HG03103 (cell line): ENCODE measurements around the gene RAX.
"Not testable (repeated sequence)": the region's sequence is repeated elsewhere in the genome, so short reads cannot be mapped to it uniquely, and the experiment has no call there.

Experiments
- ATAC-seq: cut with Tn5 transposase; IDR thresholded peaks from one replicate; pipeline ENCODE4 v1.9.1; 2021; ENCODE audit warnings: low read depth; ENCODE audit not compliant: unreplicated experiment

Gene RAX

GRCh38 chr18:59273759-59274532, 692 bp upstream of the RAX start:
- ATAC-seq, result no peak

- no peak for ATAC-seq
Measured at GRCh38 chr18:59272221-59272888, 899 bp downstream of the RAX start.

GRCh38 chr18:59271606-59272220, 1.5 kb downstream of the RAX start:
- no peak for ATAC-seq

- ATAC-seq, result no peak
Measured at GRCh38 chr18:59270689-59271257, 2.5 kb downstream of the RAX start.

GRCh38 chr18:59269563-59270119, 3.6 kb downstream of the RAX start:
- no peak for ATAC-seq

- no peak for ATAC-seq
Measured at GRCh38 chr18:59268721-59269562, 4.3 kb downstream of the RAX start.

GRCh38 chr18:59268127-59268720, 5.0 kb downstream of the RAX start:
- ATAC-seq, result no peak

- no peak for ATAC-seq
Measured at GRCh38 chr18:59267503-59268126, 5.6 kb downstream of the RAX start.

- no peak for ATAC-seq
Measured at GRCh38 chr18:59266886-59267502, 6.3 kb downstream of the RAX start.

- no peak for ATAC-seq
Measured at GRCh38 chr18:59266459-59266858, 6.8 kb downstream of the RAX start.

- no peak for ATAC-seq
Measured at GRCh38 chr18:59265974-59266369, 7.3 kb downstream of the RAX start.

GRCh38 chr18:59265246-59265973, 7.8 kb downstream of the RAX start:
- peak; percentile 55 for ATAC-seq

GRCh38 chr18:59264651-59265245, 8.5 kb downstream of the RAX start:
- ATAC-seq, result no peak

GRCh38 chr18:59264121-59264571, 9.1 kb downstream of the RAX start:
- ATAC-seq, result no peak

GRCh38 chr18:59263661-59264060, 9.6 kb downstream of the RAX start:
- ATAC-seq, result no peak

GRCh38 chr18:59262243-59262642, 11.0 kb downstream of the RAX start:
- ATAC-seq, result not testable (repeated sequence)

- ATAC-seq, result not testable (repeated sequence)
Measured at GRCh38 chr18:59261842-59262241, 11.4 kb downstream of the RAX start.

GRCh38 chr18:59255491-59255890, 17.8 kb downstream of the RAX start:
- ATAC-seq, result not testable (repeated sequence)
